Measurements from ENCODE around the gene SAP25. TPM values are rescaled to one million over a fixed set of nuclear protein-coding genes. Genes with fewer than 3 reads are reported as not detected.
A peak's percentile ranks its signal among the peaks of the same experiment; 100 is the strongest.

SAP25 gene
- total RNA-seq, 6 donors from 2014 or later, result 1.2 to 18.9 (median 12.7) TPM

GRCh38 chr7:100547872-100548271 is 25.8 kb downstream of the SAP25 start:
- 13 to 26% methylated on average over 2 of the region's 2 CpGs for WGBS, 2 donors
- peak in 1 of 2 donors; percentile 68 for DNase-seq

GRCh38 chr7:100546926-100547800 is 26.5 kb downstream of the SAP25 start:
- DNase-seq, result peak in 1 of 2 donors; percentile 68

More at GRCh38 chr7:100547872-100548271, 25.8 kb downstream of the SAP25 start:
- ATAC-seq (ENCODE audit: low FRiP score in 2 of 2), result no peak
- H3K4me1 ChIP-seq, result peaks cover 45 to 58% (median 54%) of the 10 kb centered on the region in 4 donors
- H3K36me3 ChIP-seq, result peaks cover 0 to 17% (median 6%) of the 10 kb centered on the region in 4 donors
- H3K9me3 ChIP-seq, result no peaks in the 10 kb centered on the region
- H3K27ac ChIP-seq, result peak overlapping the region; percentile 81 to 90 (median 87)
- no peaks in the 10 kb centered on the region for H3K27me3 ChIP-seq
- H3K4me3 ChIP-seq, result no peak overlapping the region
- TF ChIP-seq POLR2A (IDR thresholded peaks at IDR 0.05) (no peak), EP300 (IDR thresholded peaks at IDR 0.05) (no peak), CTCF (IDR thresholded peaks at IDR 0.05) (peak in 3 of 6 experiments; percentile 10 to 22 (median 19)), POLR2AphosphoS5 (IDR thresholded peaks at IDR 0.05) (peak; percentile 22 to 41)

GRCh38 chr7:100546129-100546925 is 27.4 kb downstream of the SAP25 start:
- no peak for DNase-seq
- peak in 1 of 2 donors; percentile 35 for ATAC-seq (ENCODE audit: low FRiP score in 2 of 2)
- Histone ChIP-seq H3K4me3 (no peak overlapping the region), H3K9me3 (no peaks in the 10 kb centered on the region), H3K36me3 (peaks cover 0 to 3% (median 1%) of the 10 kb centered on the region in 4 donors), H3K4me1 (peaks cover 45 to 58% (median 56%) of the 10 kb centered on the region in 4 donors), H3K27ac (peak overlapping the region; percentile 81 to 90 (median 87)), H3K27me3 (no peaks in the 10 kb centered on the region)
- TF ChIP-seq POLR2A (IDR thresholded peaks at IDR 0.05), result no peak
- no peak for TF ChIP-seq CTCF (IDR thresholded peaks at IDR 0.05)
- TF ChIP-seq EP300 (IDR thresholded peaks at IDR 0.05), result no peak
- no peak for TF ChIP-seq POLR2AphosphoS5 (IDR thresholded peaks at IDR 0.05)
- 36 to 39% methylated on average over 10 of the region's 10 CpGs for WGBS, 2 donors

More at GRCh38 chr7:100546926-100547800, 26.5 kb downstream of the SAP25 start:
- H3K27ac ChIP-seq, result peak overlapping the region; percentile 81 to 90 (median 87)
- no peak for TF ChIP-seq POLR2AphosphoS5 (IDR thresholded peaks at IDR 0.05)
- TF ChIP-seq CTCF (IDR thresholded peaks at IDR 0.05), result no peak
- TF ChIP-seq EP300 (IDR thresholded peaks at IDR 0.05), result no peak
- TF ChIP-seq POLR2A (IDR thresholded peaks at IDR 0.05), result no peak
- no peak for ATAC-seq (ENCODE audit: low FRiP score in 2 of 2)
- peaks cover 0 to 10% (median 3%) of the 10 kb centered on the region in 4 donors for H3K36me3 ChIP-seq
- peaks cover 45 to 58% (median 56%) of the 10 kb centered on the region in 4 donors for H3K4me1 ChIP-seq
- H3K9me3 ChIP-seq, result no peaks in the 10 kb centered on the region
- no peaks in the 10 kb centered on the region for H3K27me3 ChIP-seq
- 65% methylated on average over 9 of the region's 9 CpGs for WGBS, 2 donors
- H3K4me3 ChIP-seq, result no peak overlapping the region

GRCh38 chr7:100545360-100546128 is 28.2 kb downstream of the SAP25 start:
- peak; percentile 78 to 84 for ATAC-seq (ENCODE audit: low FRiP score in 2 of 2)
- 30 to 46% methylated on average over 1 to 3 of the region's 3 CpGs for WGBS, 2 donors
- Histone ChIP-seq H3K9me3 (no peaks in the 10 kb centered on the region), H3K27ac (peak overlapping the region; percentile 81 to 90 (median 87)), H3K36me3 (no peaks in the 10 kb centered on the region), H3K4me1 (peaks cover 45 to 62% (median 59%) of the 10 kb centered on the region in 4 donors), H3K4me3 (no peak overlapping the region), H3K27me3 (no peaks in the 10 kb centered on the region)
- DNase-seq, result peak in 1 of 2 donors; percentile 72
- TF ChIP-seq POLR2AphosphoS5 (IDR thresholded peaks at IDR 0.05) (no peak), CTCF (IDR thresholded peaks at IDR 0.05) (peak in 1 of 6 experiments; percentile 38)
